H1 (cell line): Measurements from ENCODE around the gene SAMD4A.

ENCODE experiments used
- BRCA1 ChIP-seq: IDR thresholded peaks from 2 replicates; pipeline ENCODE4 v1.6.1; 2012; ENCODE audit warnings: low read depth, low read length, improper control_type of control experiment
- CEBPB ChIP-seq: IDR thresholded peaks from 2 replicates; pipeline ENCODE4 v1.6.1; 2012; ENCODE audit warnings: low read depth, low read length
- CTCF ChIP-seq, 3 experiments: IDR thresholded peaks; 1 replicate in 2 of 3; 2 replicates in 1 of 3; pipeline versions ENCODE4 v1.5.1 to v1.6.1; 2011; ENCODE audit warnings: low read length in 3 of 3, mild to moderate bottlenecking in 3 of 3, inconsistent platforms in 2 of 3, low read depth in 1 of 3, moderate library complexity in 1 of 3; ENCODE audit not compliant: insufficient read depth in 1 of 3; ENCODE audit errors: control extremely low read depth in 1 of 3
- EP300 ChIP-seq, 2 experiments: IDR thresholded peaks; 1 replicate in 1 of 2; 2 replicates in 1 of 2; pipeline ENCODE4 v1.6.1; 2011 to 2012; ENCODE audit warnings: low read depth in 2 of 2, low read length in 2 of 2, mild to moderate bottlenecking in 2 of 2, borderline replicate concordance in 1 of 2, inconsistent platforms in 1 of 2, moderate library complexity in 1 of 2
- EZH2 ChIP-seq: fragments of 200-600 bp; sonication (generic); IDR thresholded peaks from 2 replicates; pipeline ENCODE4 v1.7.1; 2012; ENCODE audit warnings: low read depth, mild to moderate bottlenecking, moderate library complexity, low read length, inconsistent platforms; ENCODE audit not compliant: severe bottlenecking
- GABPA ChIP-seq: IDR thresholded peaks from 2 replicates; pipeline ENCODE4 v1.6.1; 2011; ENCODE audit warnings: mild to moderate bottlenecking, low read length, moderate library complexity, borderline replicate concordance; ENCODE audit not compliant: insufficient read depth
- JUND ChIP-seq: IDR thresholded peaks from 2 replicates; pipeline ENCODE4 v1.6.1; 2011; ENCODE audit warnings: mild to moderate bottlenecking, improper control_type of control experiment, low read length
- POLR2A ChIP-seq, 2 experiments: IDR thresholded peaks; 1 replicate in 1 of 2; 2 replicates in 1 of 2; pipeline ENCODE4 v1.6.1; 2011; ENCODE audit warnings: low read depth in 2 of 2, low read length in 2 of 2, mild to moderate bottlenecking in 2 of 2; ENCODE audit errors: control extremely low read depth in 1 of 2
- POLR2AphosphoS5 ChIP-seq: IDR thresholded peaks from 2 replicates; pipeline ENCODE4 v1.6.1; 2011; ENCODE audit warnings: low read depth, low read length
- RAD21 ChIP-seq, 2 experiments: IDR thresholded peaks in 1 of 2; conservative IDR thresholded peaks in 1 of 2; 2 replicates each; pipeline ENCODE4 v1.6.1; 2011; ENCODE audit warnings: low read depth in 2 of 2, low read length in 2 of 2, improper control_type of control experiment in 1 of 2, inconsistent platforms in 1 of 2, mild to moderate bottlenecking in 1 of 2, moderate library complexity in 1 of 2
- RFX5 ChIP-seq: IDR thresholded peaks from 2 replicates; pipeline ENCODE4 v1.6.1; 2011; ENCODE audit warnings: low read depth, low read length, improper control_type of control experiment, borderline replicate concordance
- SIRT6 ChIP-seq: IDR thresholded peaks from one replicate; pipeline ENCODE4 v1.7.1; 2012; ENCODE audit warnings: low read length, inconsistent platforms
- TAF7 ChIP-seq: optimal IDR thresholded peaks from 2 replicates; pipeline ENCODE3; 2011; ENCODE audit warnings: low read depth, mild to moderate bottlenecking, inconsistent platforms, low read length, moderate library complexity, borderline replicate concordance
- USF2 ChIP-seq: IDR thresholded peaks from 2 replicates; pipeline ENCODE4 v1.6.1; 2011; ENCODE audit warnings: low read length, improper control_type of control experiment

GRCh38 chr14:54738009-54738408 lies 171.1 kb downstream of the SAMD4A start:
- no peak for TF ChIP-seq USF2
- TF ChIP-seq CTCF (IDR thresholded peaks at IDR 0.05; ENCODE audit: control extremely low read depth in 1 of 3, insufficient read depth in 1 of 3, low read depth in 1 of 3, low read length in 3 of 3), result no peak
- TF ChIP-seq POLR2AphosphoS5, result no peak
- TF ChIP-seq POLR2A (IDR thresholded peaks at IDR 0.05; ENCODE audit: control extremely low read depth in 1 of 2, low read depth in 2 of 2, low read length in 2 of 2), result no peak
- TF ChIP-seq RAD21 (IDR thresholded peaks at IDR 0.05 in 1 of 2, conservative IDR thresholded peaks at IDR 0.05 in 1 of 2; ENCODE audit: low read depth in 2 of 2, low read length in 2 of 2), result no peak
- TF ChIP-seq CEBPB, result no peak
- no peak for TF ChIP-seq BRCA1
- no peak for TF ChIP-seq EZH2
- no peak for TF ChIP-seq TAF7
- TF ChIP-seq RFX5, result no peak
- no peak for TF ChIP-seq EP300 (IDR thresholded peaks at IDR 0.05; ENCODE audit: borderline replicate concordance in 1 of 2, low read depth in 2 of 2, low read length in 2 of 2)
- no peak for TF ChIP-seq GABPA
- no peak for TF ChIP-seq SIRT6
- no peak for TF ChIP-seq JUND
